ENCODE measurements around the gene ARF6.

The ARF6 gene

GRCh38 chr14:49921401-49921800 is 28.5 kb downstream of the ARF6 start:
- TF ChIP-seq CTCF (conservative IDR thresholded peaks at IDR 0.05; ENCODE audit: low read depth): no peak
- ChIA-PET CTCF (no interaction called here), POLR2A (ENCODE audit: low non-redundant PET) (no interaction called here)
- no peak for DNase-seq (ENCODE audit: low spot score)
- H3K27ac ChIP-seq: no peak overlapping the region

GRCh38 chr14:49923442-49923841 is 30.6 kb downstream of the ARF6 start:
- no peak for TF ChIP-seq CTCF (conservative IDR thresholded peaks at IDR 0.05; ENCODE audit: low read depth)
- DNase-seq (ENCODE audit: low spot score): no peak
- H3K27ac ChIP-seq: no peak overlapping the region
- CTCF ChIA-PET: no interaction called here
- POLR2A ChIA-PET (ENCODE audit: low non-redundant PET): no interaction called here

GRCh38 chr14:49923881-49924280 is 31.0 kb downstream of the ARF6 start:
- TF ChIP-seq CTCF (conservative IDR thresholded peaks at IDR 0.05; ENCODE audit: low read depth): no peak
- DNase-seq (ENCODE audit: low spot score): no peak
- CTCF ChIA-PET: interaction anchor here (0.6 kb wide), 1 partner anchor 76 kb away, joined by 3 read pairs; no protein-coding TSS in a partner anchor
- POLR2A ChIA-PET (ENCODE audit: low non-redundant PET): no interaction called here
- no peak overlapping the region for H3K27ac ChIP-seq

GRCh38 chr14:49924852-49925251 is 32.0 kb downstream of the ARF6 start:
- ChIA-PET CTCF (no interaction called here), POLR2A (ENCODE audit: low non-redundant PET) (no interaction called here)
- no peak for DNase-seq (ENCODE audit: low spot score)
- no peak for TF ChIP-seq CTCF (conservative IDR thresholded peaks at IDR 0.05; ENCODE audit: low read depth)
- H3K27ac ChIP-seq: no peak overlapping the region

GRCh38 chr14:49926803-49927202 is 33.9 kb downstream of the ARF6 start:
- ChIA-PET POLR2A (ENCODE audit: low non-redundant PET) (no interaction called here), CTCF (interaction anchor here (0.6 kb wide), 1 partner anchor 13 kb away, joined by 3 read pairs; no protein-coding TSS in a partner anchor)
- H3K27ac ChIP-seq: no peak overlapping the region
- DNase-seq (ENCODE audit: low spot score): no peak
- TF ChIP-seq CTCF (conservative IDR thresholded peaks at IDR 0.05; ENCODE audit: low read depth): no peak

GRCh38 chr14:49928015-49928414 is 35.1 kb downstream of the ARF6 start:
- ChIA-PET POLR2A (ENCODE audit: low non-redundant PET) (no interaction called here), CTCF (no interaction called here)
- no peak for TF ChIP-seq CTCF (conservative IDR thresholded peaks at IDR 0.05; ENCODE audit: low read depth)
- no peak for DNase-seq (ENCODE audit: low spot score)
- no peak overlapping the region for H3K27ac ChIP-seq

GRCh38 chr14:49930720-49931119 is 37.8 kb downstream of the ARF6 start:
- DNase-seq (ENCODE audit: low spot score): no peak
- ChIA-PET POLR2A (ENCODE audit: low non-redundant PET) (no interaction called here), CTCF (interaction anchor here (0.6 kb wide), 2 partner anchors 31 to 93 kb away, joined by 3 read pairs; no protein-coding TSS in a partner anchor)
- no peak overlapping the region for H3K27ac ChIP-seq
- no peak for TF ChIP-seq CTCF (conservative IDR thresholded peaks at IDR 0.05; ENCODE audit: low read depth)

Measured in RWPE1 (cell line).